Stimulated activated CD4-positive, alpha-beta T cell treated with anti-CD3 and anti-CD28 coated beads, Interleukin-1b, Interleukin-23, amount 100 ng/mL, for 1 hour (primary cell): ENCODE measurements around the gene ADCY4.
"Not testable (repeated sequence)": the region's sequence is repeated elsewhere in the genome, so short reads cannot be mapped to it uniquely, and the experiment has no call there.

ENCODE experiments used
- DNase-seq, 2 donors: peaks; one replicate each; pipeline ENCODE4 v3.0.0-alpha.2; 2020; ENCODE audit warnings: low read depth in 2 of 2

ADCY4 gene

GRCh38 chr14:24366721-24367513 is 32.0 kb upstream of the ADCY4 start:
- no peak for DNase-seq

GRCh38 chr14:24366413-24366720 is 31.5 kb upstream of the ADCY4 start:
- no peak for DNase-seq

- DNase-seq: peak in 1 of 2 donors; percentile 44
Observed at GRCh38 chr14:24365600-24366412, 30.9 kb upstream of the ADCY4 start.

- DNase-seq: no peak
Observed at GRCh38 chr14:24364841-24365240, 30.0 kb upstream of the ADCY4 start.

- no peak for DNase-seq
Observed at GRCh38 chr14:24363401-24363800, 28.5 kb upstream of the ADCY4 start.

- DNase-seq: no peak
Observed at GRCh38 chr14:24362241-24362960, 27.5 kb upstream of the ADCY4 start.

GRCh38 chr14:24361326-24361725 is 26.5 kb upstream of the ADCY4 start:
- DNase-seq: no peak

- no peak for DNase-seq
Observed at GRCh38 chr14:24360281-24360680, 25.4 kb upstream of the ADCY4 start.

GRCh38 chr14:24356208-24356607 is 21.3 kb upstream of the ADCY4 start:
- DNase-seq: no peak

- no peak for DNase-seq
Observed at GRCh38 chr14:24355009-24355408, 20.1 kb upstream of the ADCY4 start.

- not testable (repeated sequence) for DNase-seq
Observed at GRCh38 chr14:24354482-24354825, 19.6 kb upstream of the ADCY4 start.

GRCh38 chr14:24353559-24354481 is 18.9 kb upstream of the ADCY4 start:
- no peak for DNase-seq

- no peak for DNase-seq
Observed at GRCh38 chr14:24351517-24351916, 16.6 kb upstream of the ADCY4 start.

GRCh38 chr14:24349742-24350141 is 14.9 kb upstream of the ADCY4 start:
- DNase-seq: no peak

GRCh38 chr14:24348186-24348585 is 13.3 kb upstream of the ADCY4 start:
- DNase-seq: no peak

- DNase-seq: no peak
Observed at GRCh38 chr14:24347134-24347533, 12.3 kb upstream of the ADCY4 start.

GRCh38 chr14:24343795-24344660 is 9.2 kb upstream of the ADCY4 start:
- no peak for DNase-seq

GRCh38 chr14:24342889-24343288 is 8.0 kb upstream of the ADCY4 start:
- no peak for DNase-seq

GRCh38 chr14:24340606-24341005 is 5.7 kb upstream of the ADCY4 start:
- no peak for DNase-seq

- DNase-seq: peak in 1 of 2 donors; percentile 47
Observed at GRCh38 chr14:24339284-24340151, 4.6 kb upstream of the ADCY4 start, which contains the start of gene RIPK3. RIPK3 (minus strand) TSS chr14:24339991; CDS start chr14:24339826, 165 bp downstream.
